Mesenchymal stem cell (in vitro differentiated cells and primary cell): ENCODE measurements around the gene JOSD2.

Experiments
- DNase-seq: peaks from one replicate; pipeline ENCODE4 v3.0.0-alpha.2; 2013
- H2AFZ ChIP-seq: one replicate; pipeline ENCODE4 v1.6.1; 2013; ENCODE audit warnings: low read depth, mild to moderate bottlenecking, control low read depth, inconsistent platforms, low read length, moderate library complexity
- H2AK5ac ChIP-seq: 2 replicates; pipeline ENCODE4 v1.6.1; 2013; ENCODE audit warnings: low read length, moderate library complexity, mild to moderate bottlenecking, inconsistent platforms; ENCODE audit not compliant: severe bottlenecking
- H2BK120ac ChIP-seq: one replicate; pipeline ENCODE4 v1.6.1; 2013; ENCODE audit warnings: low read depth, mild to moderate bottlenecking, inconsistent platforms, low read length, moderate library complexity
- H2BK12ac ChIP-seq, 2 experiments: one replicate each; pipeline ENCODE4 v1.6.1; 2013; ENCODE audit warnings: inconsistent platforms in 2 of 2, low read length in 2 of 2, mild to moderate bottlenecking in 2 of 2, moderate library complexity in 2 of 2, control low read depth in 1 of 2
- H2BK15ac ChIP-seq: one replicate; pipeline ENCODE4 v1.6.1; 2013; ENCODE audit warnings: mild to moderate bottlenecking, low read depth, inconsistent platforms; ENCODE audit not compliant: poor library complexity, severe bottlenecking
- H2BK5ac ChIP-seq: 2 replicates; pipeline ENCODE4 v1.6.1; 2013; ENCODE audit warnings: low read depth, mild to moderate bottlenecking, low read length, control low read depth, inconsistent platforms; ENCODE audit not compliant: poor library complexity, severe bottlenecking
- H3K14ac ChIP-seq, 2 experiments: one replicate each; pipeline ENCODE4 v1.6.1; 2013; ENCODE audit warnings: inconsistent platforms in 2 of 2, low read length in 2 of 2, control low read depth in 1 of 2, mild to moderate bottlenecking in 1 of 2, moderate library complexity in 1 of 2
- H3K18ac ChIP-seq, 2 experiments: one replicate each; pipeline ENCODE4 v1.6.1; 2013; ENCODE audit warnings: inconsistent platforms in 2 of 2, low read length in 2 of 2, control low read depth in 1 of 2, low read depth in 1 of 2, mild to moderate bottlenecking in 1 of 2
- H3K23ac ChIP-seq, 2 experiments: one replicate each; pipeline ENCODE4 v1.6.1; 2013; ENCODE audit warnings: inconsistent platforms in 2 of 2, low read length in 2 of 2, mild to moderate bottlenecking in 2 of 2, moderate library complexity in 2 of 2, control low read depth in 1 of 2
- H3K27ac ChIP-seq: 2 replicates; pipeline ENCODE4 v1.5.1; 2013; ENCODE audit warnings: mild to moderate bottlenecking, moderate library complexity, low read length, control low read depth, inconsistent platforms; ENCODE audit not compliant: poor library complexity, severe bottlenecking
- H3K27me3 ChIP-seq, 2 experiments: 2 replicates each; pipeline versions ENCODE4 v1.6.1 to v1.7.0; 2013; ENCODE audit warnings: low read length in 2 of 2, mild to moderate bottlenecking in 2 of 2, moderate library complexity in 2 of 2, control low read depth in 1 of 2, inconsistent platforms in 1 of 2; ENCODE audit not compliant: control insufficient read depth in 1 of 2, insufficient read depth in 1 of 2
- H3K36me3 ChIP-seq, 2 experiments: 2 replicates each; pipeline versions ENCODE4 v1.6.1 to v1.7.0; 2013; ENCODE audit warnings: low read length in 2 of 2, control low read depth in 1 of 2, inconsistent platforms in 1 of 2, low read depth in 1 of 2, mild to moderate bottlenecking in 1 of 2; ENCODE audit not compliant: insufficient read depth in 2 of 2, control insufficient read depth in 1 of 2
- H3K4ac ChIP-seq, 2 experiments: one replicate each; pipeline ENCODE4 v1.6.1; 2013; ENCODE audit warnings: inconsistent platforms in 2 of 2, low read length in 2 of 2, mild to moderate bottlenecking in 2 of 2, moderate library complexity in 2 of 2, control low read depth in 1 of 2, low read depth in 1 of 2
- H3K4me1 ChIP-seq: 2 replicates; pipeline ENCODE4 v1.6.1; 2013; ENCODE audit warnings: low read depth, low read length, control low read depth; ENCODE audit not compliant: control insufficient read depth, insufficient read depth
- H3K4me2 ChIP-seq: 2 replicates; pipeline ENCODE4 v1.6.1; 2013; ENCODE audit warnings: low read length, mild to moderate bottlenecking, inconsistent platforms; ENCODE audit not compliant: poor library complexity, severe bottlenecking
- H3K4me3 ChIP-seq, 2 experiments: 2 replicates each; pipeline versions ENCODE4 v1.5.1 to v1.7.0; 2013; ENCODE audit warnings: low read length in 2 of 2, mild to moderate bottlenecking in 2 of 2, control low read depth in 1 of 2, low read depth in 1 of 2; ENCODE audit not compliant: insufficient read depth in 1 of 2
- H3K79me1 ChIP-seq: replicated peaks from 2 replicates; pipeline ENCODE4 v1.6.1; 2013; ENCODE audit warnings: mild to moderate bottlenecking, control low read depth, low read length, inconsistent platforms; ENCODE audit not compliant: poor library complexity, severe bottlenecking
- H3K9ac ChIP-seq: 2 replicates; pipeline ENCODE4 v1.7.0; 2013; ENCODE audit warnings: mild to moderate bottlenecking, low read length, moderate library complexity
- H3K9me3 ChIP-seq: 2 replicates; pipeline ENCODE4 v1.7.0; 2013; ENCODE audit warnings: mild to moderate bottlenecking, low read length; ENCODE audit not compliant: control insufficient read depth
- H4K8ac ChIP-seq: one replicate; pipeline ENCODE4 v1.6.1; 2013; ENCODE audit warnings: inconsistent platforms, mild to moderate bottlenecking, low read length, moderate library complexity
- H4K91ac ChIP-seq: one replicate; pipeline ENCODE4 v1.6.1; 2013; ENCODE audit warnings: mild to moderate bottlenecking, low read length, inconsistent platforms
- WGBS: methylation state at CpG from one replicate; pipeline ENCODE4 v1.1.7; 2013; ENCODE audit warnings: mixed read lengths; 5-methylcytosine and 5-hydroxymethylcytosine counted together

The JOSD2 gene

GRCh38 chr19:50477751-50478515 is 33.1 kb downstream of the JOSD2 start:
- H2AFZ ChIP-seq: no peak overlapping the region
- H2BK120ac ChIP-seq: no peak overlapping the region
- WGBS: 96% methylated on average over 15 of the region's 17 CpGs
- no peak overlapping the region for H2BK5ac ChIP-seq
- no peak overlapping the region for H2AK5ac ChIP-seq
- no peak overlapping the region for H3K14ac ChIP-seq
- H3K9ac ChIP-seq: peak overlapping the region; percentile 90
- H3K9me3 ChIP-seq: no peaks in the 10 kb centered on the region
- no peak overlapping the region for H3K27ac ChIP-seq
- H2BK15ac ChIP-seq: no peak overlapping the region
- no peak overlapping the region for H4K91ac ChIP-seq
- H4K8ac ChIP-seq: no peak overlapping the region
- no peaks in the 10 kb centered on the region for H3K27me3 ChIP-seq
- H3K36me3 ChIP-seq: peaks cover 14 to 50% of the 10 kb centered on the region in 2 experiments
- H2BK12ac ChIP-seq: no peak overlapping the region
- no peak overlapping the region for H3K4ac ChIP-seq
- no peak overlapping the region for H3K23ac ChIP-seq
- H3K4me1 ChIP-seq: peaks cover 13% of the 10 kb centered on the region
- H3K4me3 ChIP-seq: peak overlapping the region in 1 of 2 experiments; percentile 99
- DNase-seq: no peak
- no peak overlapping the region for H3K18ac ChIP-seq
- peaks cover 47% of the 10 kb centered on the region for H3K79me1 ChIP-seq
- H3K4me2 ChIP-seq: peak overlapping the region; percentile 10

- no peaks in the 10 kb centered on the region for H3K27me3 ChIP-seq
- no peak overlapping the region for H2AK5ac ChIP-seq
- H3K18ac ChIP-seq: peak overlapping the region in 1 of 2 experiments; percentile 99
- H3K4me3 ChIP-seq: peak overlapping the region; percentile 96 to 99
- peak overlapping the region; percentile 87 for H2AFZ ChIP-seq
- 28% methylated on average over 20 of the region's 20 CpGs for WGBS
- peak overlapping the region; percentile 98 for H2BK15ac ChIP-seq
- H3K9ac ChIP-seq: peak overlapping the region; percentile 90
- H2BK12ac ChIP-seq: no peak overlapping the region
- no peaks in the 10 kb centered on the region for H3K9me3 ChIP-seq
- H3K4me2 ChIP-seq: peak overlapping the region; percentile 70
- H3K14ac ChIP-seq: no peak overlapping the region
- no peak for DNase-seq
- no peak overlapping the region for H4K91ac ChIP-seq
- H3K4me1 ChIP-seq: peaks cover 13% of the 10 kb centered on the region
- H3K27ac ChIP-seq: peak overlapping the region; percentile 22
- H2BK120ac ChIP-seq: no peak overlapping the region
- H4K8ac ChIP-seq: peak overlapping the region; percentile 99
- H3K36me3 ChIP-seq: peaks cover 13 to 39% of the 10 kb centered on the region in 2 experiments
- no peak overlapping the region for H3K23ac ChIP-seq
- H3K4ac ChIP-seq: peak overlapping the region in 1 of 2 experiments; percentile 88
- no peak overlapping the region for H2BK5ac ChIP-seq
- H3K79me1 ChIP-seq: peaks cover 44% of the 10 kb centered on the region
Measured at GRCh38 chr19:50476907-50477238, 34.1 kb downstream of the JOSD2 start.

GRCh38 chr19:50476224-50476906 is 34.6 kb downstream of the JOSD2 start, which contains the start of the genes EMC10 and GARIN5A:
TSS of gene EMC10 (plus strand) at chr19:50476507. CDS start at chr19:50476545, 38 bp downstream.
TSS of gene GARIN5A (minus strand) at chr19:50476848. CDS start at chr19:50476388, 460 bp downstream.
- Histone ChIP-seq H2BK12ac (no peak within 1 kb of the TSS), H4K8ac (peak within 1 kb of the TSS; percentile 99), H3K14ac (peak within 1 kb of the TSS in 1 of 2 experiments; percentile 80), H3K4me1 (peaks cover 13% of the 10 kb centered on the region), H3K18ac (peak within 1 kb of the TSS; percentile 93 to 99), H2BK15ac (peak within 1 kb of the TSS; percentile 98), H3K36me3 (peaks cover 13 to 34% of the 10 kb centered on the region in 2 experiments), H3K23ac (peak within 1 kb of the TSS in 1 of 2 experiments; percentile 60), H2AK5ac (no peak within 1 kb of the TSS), H3K4ac (peak within 1 kb of the TSS; percentile 87 to 88), H3K4me3 (peak within 1 kb of the TSS; percentile 96 to 99), H3K27me3 (no peaks in the 10 kb centered on the region), H3K9me3 (no peaks in the 10 kb centered on the region), H2AFZ (peak within 1 kb of the TSS; percentile 87), H4K91ac (peak within 1 kb of the TSS; percentile 97), H3K27ac (peak within 1 kb of the TSS; percentile 22), H3K79me1 (peaks cover 38% of the 10 kb centered on the region), H2BK120ac (no peak within 1 kb of the TSS), H3K9ac (peak within 1 kb of the TSS; percentile 90), H2BK5ac (no peak within 1 kb of the TSS), H3K4me2 (peak within 1 kb of the TSS; percentile 70)
- peak; percentile 95 for DNase-seq
- 3% methylated on average over 56 of the region's 58 CpGs for WGBS

- H3K9ac ChIP-seq: no peak overlapping the region
- peak overlapping the region; percentile 69 for H4K91ac ChIP-seq
- H3K23ac ChIP-seq: no peak overlapping the region
- H2AK5ac ChIP-seq: no peak overlapping the region
- H2BK12ac ChIP-seq: no peak overlapping the region
- no peak overlapping the region for H2BK120ac ChIP-seq
- no peak overlapping the region for H3K4me2 ChIP-seq
- peak overlapping the region in 1 of 2 experiments; percentile 72 for H3K18ac ChIP-seq
- H3K27me3 ChIP-seq: no peaks in the 10 kb centered on the region
- H3K36me3 ChIP-seq: peaks cover 8 to 28% of the 10 kb centered on the region in 2 experiments
- peak overlapping the region; percentile 28 to 99 for H3K4me3 ChIP-seq
- H3K14ac ChIP-seq: no peak overlapping the region
- no peak overlapping the region for H2AFZ ChIP-seq
- H3K4me1 ChIP-seq: peaks cover 13% of the 10 kb centered on the region
- H3K9me3 ChIP-seq: no peaks in the 10 kb centered on the region
- no peak overlapping the region for H2BK15ac ChIP-seq
- H3K27ac ChIP-seq: no peak overlapping the region
- WGBS: 81% methylated on average over 27 of the region's 29 CpGs
- H3K79me1 ChIP-seq: peaks cover 33% of the 10 kb centered on the region
- H3K4ac ChIP-seq: no peak overlapping the region
- peak overlapping the region; percentile 87 for H4K8ac ChIP-seq
- no peak for DNase-seq
- no peak overlapping the region for H2BK5ac ChIP-seq
Measured at GRCh38 chr19:50475736-50476223, 35.2 kb downstream of the JOSD2 start.
